GM12865 (cell line): Measurements from ENCODE around the gene TFEC.

ENCODE experiments used
- DNase-seq: peaks from one replicate; pipeline ENCODE4 v3.0.0; 2010; ENCODE audit warnings: low read depth
- H3K4me3 ChIP-seq: 2 replicates; pipeline ENCODE4 v1.5.1; 2011; ENCODE audit warnings: mild to moderate bottlenecking, low read depth, low read length, control low read depth
- TF ChIP-seq, protein P1 (sequence below): IDR thresholded peaks from 2 replicates; pipeline ENCODE4 v1.5.1; 2011; ENCODE audit warnings: low read length, control low read depth, low read depth, inconsistent platforms; ENCODE audit not compliant: insufficient read depth; ENCODE audit errors: missing control alignments

Gene TFEC

DNA sequence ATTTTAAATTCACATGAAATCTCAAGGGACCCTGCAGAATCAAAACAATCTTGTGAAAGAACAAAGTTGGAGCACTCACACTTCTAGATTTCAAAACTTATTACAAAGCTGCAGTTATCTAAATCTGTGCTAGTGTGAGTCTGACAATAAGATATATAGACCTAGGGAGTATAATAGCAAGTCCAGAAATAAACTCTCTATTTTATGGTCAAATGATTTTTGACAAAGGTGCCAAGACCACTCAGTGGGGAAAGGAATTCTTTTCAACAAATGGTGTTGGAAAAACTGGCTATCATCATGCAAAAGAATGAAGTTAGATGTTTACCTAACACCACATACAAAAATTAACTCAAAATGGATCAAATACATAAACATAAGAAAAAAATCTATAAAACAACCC, 68.2 kb downstream of the TFEC start:
- no peak for DNase-seq
- no peak overlapping the region for H3K4me3 ChIP-seq
- TF ChIP-seq, protein P1, sequence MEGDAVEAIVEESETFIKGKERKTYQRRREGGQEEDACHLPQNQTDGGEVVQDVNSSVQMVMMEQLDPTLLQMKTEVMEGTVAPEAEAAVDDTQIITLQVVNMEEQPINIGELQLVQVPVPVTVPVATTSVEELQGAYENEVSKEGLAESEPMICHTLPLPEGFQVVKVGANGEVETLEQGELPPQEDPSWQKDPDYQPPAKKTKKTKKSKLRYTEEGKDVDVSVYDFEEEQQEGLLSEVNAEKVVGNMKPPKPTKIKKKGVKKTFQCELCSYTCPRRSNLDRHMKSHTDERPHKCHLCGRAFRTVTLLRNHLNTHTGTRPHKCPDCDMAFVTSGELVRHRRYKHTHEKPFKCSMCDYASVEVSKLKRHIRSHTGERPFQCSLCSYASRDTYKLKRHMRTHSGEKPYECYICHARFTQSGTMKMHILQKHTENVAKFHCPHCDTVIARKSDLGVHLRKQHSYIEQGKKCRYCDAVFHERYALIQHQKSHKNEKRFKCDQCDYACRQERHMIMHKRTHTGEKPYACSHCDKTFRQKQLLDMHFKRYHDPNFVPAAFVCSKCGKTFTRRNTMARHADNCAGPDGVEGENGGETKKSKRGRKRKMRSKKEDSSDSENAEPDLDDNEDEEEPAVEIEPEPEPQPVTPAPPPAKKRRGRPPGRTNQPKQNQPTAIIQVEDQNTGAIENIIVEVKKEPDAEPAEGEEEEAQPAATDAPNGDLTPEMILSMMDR = no peak

DNA sequence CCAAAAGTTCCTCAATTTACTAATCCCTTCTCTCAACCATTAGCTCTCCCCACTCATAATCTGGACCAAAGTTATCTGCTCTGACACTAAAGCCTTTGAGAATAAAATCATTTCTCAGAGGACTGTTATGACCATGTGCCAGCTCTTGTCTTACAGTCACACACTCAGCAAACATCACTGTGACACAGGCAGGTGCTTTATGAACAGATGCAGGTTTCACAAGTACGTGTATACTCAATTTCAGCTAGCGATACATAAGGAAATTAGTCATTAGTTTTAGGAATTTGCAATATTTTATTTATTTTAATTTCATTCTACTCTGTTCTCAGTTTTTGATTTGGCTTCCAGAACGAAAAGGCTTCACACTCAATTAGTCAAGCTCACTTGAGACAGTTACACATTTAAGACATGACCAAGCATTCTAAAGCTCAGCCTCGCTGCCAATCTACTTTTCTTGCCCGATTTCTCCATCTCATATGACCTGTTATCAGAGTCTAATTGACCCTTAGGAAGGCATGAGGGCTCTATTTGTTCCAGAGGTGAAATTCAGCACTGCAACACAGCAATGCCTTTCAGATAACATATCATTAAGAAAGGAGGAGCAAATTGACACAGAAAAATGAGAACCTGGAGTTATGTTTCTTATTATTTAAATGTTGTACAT, 76.8 kb downstream of the TFEC start:
- H3K4me3 ChIP-seq = no peak overlapping the region
- no peak for DNase-seq
- TF ChIP-seq, protein P1 = no peak

DNA sequence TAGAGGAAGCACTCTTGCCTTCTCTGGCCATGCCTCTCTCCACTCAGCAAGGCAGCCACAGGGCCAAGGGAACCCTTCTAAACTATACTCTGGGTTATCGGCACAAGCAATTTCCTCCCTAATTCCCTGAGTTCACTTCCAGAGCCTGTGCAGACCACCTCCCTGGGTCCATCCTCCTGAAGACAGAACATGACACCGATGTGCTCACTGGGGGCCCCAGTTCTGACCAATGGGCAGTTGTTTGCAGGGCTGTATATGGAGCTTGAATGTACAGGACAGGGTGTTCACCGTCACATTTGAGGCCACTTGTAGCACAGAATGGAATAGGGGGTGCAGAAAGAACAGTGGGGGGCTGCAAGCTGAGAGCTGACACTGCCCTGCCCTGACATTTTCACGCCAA, 77.7 kb downstream of the TFEC start:
- DNase-seq = no peak
- no peak overlapping the region for H3K4me3 ChIP-seq
- TF ChIP-seq, protein P1 = no peak

DNA sequence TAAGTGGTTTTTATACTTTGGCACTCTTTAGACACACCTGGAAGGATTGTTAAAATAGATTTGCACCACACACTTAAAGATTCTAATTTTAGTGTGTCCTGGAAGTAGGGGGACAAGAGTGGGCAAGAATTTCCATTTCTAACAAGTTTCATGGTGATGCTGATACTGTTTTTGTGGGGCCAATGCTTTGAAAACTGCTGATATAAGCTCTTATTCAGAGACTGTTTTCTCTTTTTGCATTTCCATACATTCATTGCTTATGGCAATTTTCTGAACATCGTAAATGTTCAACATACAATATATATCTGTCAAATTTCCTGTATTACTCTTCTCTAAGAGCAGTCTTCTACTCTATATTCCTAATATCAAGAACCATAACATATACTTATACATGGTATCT, 79.0 kb downstream of the TFEC start:
- no peak for DNase-seq
- no peak overlapping the region for H3K4me3 ChIP-seq
- TF ChIP-seq, protein P1 = no peak

DNA sequence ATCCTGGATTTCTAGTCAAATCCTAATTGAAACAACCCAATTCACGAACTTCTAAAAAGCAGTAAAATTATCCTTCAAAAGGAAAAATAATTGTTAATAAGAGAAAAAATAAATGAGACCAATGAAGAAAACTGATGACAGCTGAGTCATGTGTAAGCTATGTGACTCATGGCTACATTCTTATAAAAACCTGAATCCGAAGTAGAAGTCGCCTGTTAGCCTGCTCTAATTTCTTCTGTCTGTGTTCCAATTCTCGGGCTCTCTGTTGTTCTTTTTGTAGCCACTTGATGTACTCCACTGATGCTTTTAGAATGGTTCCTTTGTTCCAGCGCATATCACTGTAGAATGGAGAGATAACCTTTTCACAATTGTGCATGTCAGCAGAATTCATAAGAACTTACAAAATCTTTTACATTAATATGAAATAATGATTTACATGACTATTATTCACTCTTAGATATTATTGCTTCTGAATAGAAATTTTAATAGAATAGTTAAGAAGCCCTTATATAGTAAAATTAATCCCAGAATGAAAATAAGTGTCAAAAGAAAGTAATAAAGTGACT, 88.8 kb downstream of the TFEC start:
- no peak overlapping the region for H3K4me3 ChIP-seq
- no peak for DNase-seq
- TF ChIP-seq, protein P1 = no peak

DNA sequence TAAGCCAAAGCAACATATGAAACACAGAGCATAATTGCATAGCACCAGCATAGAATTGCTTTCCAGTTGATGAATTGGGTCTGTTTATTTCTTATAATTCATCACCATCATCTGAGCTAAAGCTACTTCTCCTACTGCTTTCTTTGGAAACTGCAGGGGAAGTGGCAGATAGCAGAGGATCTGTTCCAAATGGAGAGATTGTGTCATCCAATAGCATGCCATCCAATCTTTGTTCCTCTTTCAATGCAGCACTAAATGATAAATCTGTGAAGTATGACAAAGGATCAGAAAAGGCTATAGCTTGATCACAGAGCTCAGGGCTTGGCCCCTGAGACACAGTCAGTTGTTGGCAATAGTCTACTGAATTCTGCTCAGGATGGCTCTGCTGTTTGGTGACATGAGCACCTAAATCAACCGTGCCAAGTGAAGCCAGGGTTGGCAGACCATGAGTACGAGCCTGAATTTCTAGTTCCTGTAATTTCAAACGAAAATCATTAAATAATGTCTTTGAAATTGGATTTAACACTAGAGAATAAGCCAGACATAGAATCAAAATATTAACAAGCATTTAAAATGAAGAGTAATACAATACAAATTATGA, 90.0 kb downstream of the TFEC start:
- TF ChIP-seq, protein P1 = no peak
- no peak for DNase-seq
- no peak overlapping the region for H3K4me3 ChIP-seq

DNA sequence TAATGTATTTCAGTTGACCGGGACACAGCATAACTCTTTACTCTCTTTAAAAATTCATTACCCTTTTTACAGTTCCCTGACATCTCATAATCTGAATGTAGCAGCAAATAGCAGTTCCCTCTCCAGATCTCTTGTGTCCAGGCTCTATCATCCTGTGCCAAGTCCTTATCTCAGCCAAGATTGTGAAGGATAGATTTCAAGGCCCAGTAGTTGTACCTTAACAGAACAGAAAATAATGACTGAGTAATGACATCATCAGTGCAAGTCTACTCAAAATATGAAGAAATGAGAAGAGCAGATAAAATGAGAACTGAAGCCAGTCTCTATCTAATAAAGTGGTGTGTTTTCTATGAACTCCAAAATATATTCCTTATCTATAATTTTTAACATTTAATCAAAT, 92.6 kb downstream of the TFEC start:
- DNase-seq = no peak
- H3K4me3 ChIP-seq = no peak overlapping the region
- TF ChIP-seq, protein P1 = no peak
